GM19099 (cell line): ENCODE data around the gene ADARB2.

Experiments
- POLR2A ChIP-seq: IDR thresholded peaks from 3 replicates; pipeline ENCODE4 v1.6.1; 2011; ENCODE audit warnings: low read depth; ENCODE audit not compliant: insufficient read length; ENCODE audit errors: extremely low read depth

ADARB2 gene

GRCh38 chr10:1163204-1163660 is 574.1 kb downstream of the ADARB2 start:
- no peak for TF ChIP-seq POLR2A

- TF ChIP-seq POLR2A = no peak
Measured at GRCh38 chr10:1162481-1163203, 574.7 kb downstream of the ADARB2 start.

GRCh38 chr10:1160561-1161314 is 576.6 kb downstream of the ADARB2 start:
- no peak for TF ChIP-seq POLR2A

- no peak for TF ChIP-seq POLR2A
Measured at GRCh38 chr10:1159131-1160061, 577.9 kb downstream of the ADARB2 start.

- no peak for TF ChIP-seq POLR2A
Measured at GRCh38 chr10:1158066-1158465, 579.3 kb downstream of the ADARB2 start.

- TF ChIP-seq POLR2A = no peak
Measured at GRCh38 chr10:1157615-1157933, 579.8 kb downstream of the ADARB2 start.

- TF ChIP-seq POLR2A = no peak
Measured at GRCh38 chr10:1156921-1157614, 580.3 kb downstream of the ADARB2 start.

- no peak for TF ChIP-seq POLR2A
Measured at GRCh38 chr10:1156616-1156886, 580.8 kb downstream of the ADARB2 start.

GRCh38 chr10:1155791-1156615 is 581.3 kb downstream of the ADARB2 start:
- TF ChIP-seq POLR2A = no peak

- TF ChIP-seq POLR2A = no peak
Measured at GRCh38 chr10:1154531-1155295, 582.6 kb downstream of the ADARB2 start.

GRCh38 chr10:1153805-1154351 is 583.4 kb downstream of the ADARB2 start:
- no peak for TF ChIP-seq POLR2A

- no peak for TF ChIP-seq POLR2A
Measured at GRCh38 chr10:1153251-1153763, 584.0 kb downstream of the ADARB2 start.
